Measurements from ENCODE around the gene TOMM70. TPM values are rescaled to one million over a fixed set of nuclear protein-coding genes. Genes with fewer than 3 reads are reported as not detected.
"Not testable (repeated sequence)": the region's sequence is repeated elsewhere in the genome, so short reads cannot be mapped to it uniquely, and the experiment has no call there.

The TOMM70 gene
- total and polyA plus RNA-seq, 2 of the 8 experiments (the other 6 are each of a cell fraction or from before 2014, with no cell fraction given) = 10.9 to 52.1 TPM

GRCh38 chr3:100338911-100339310 is 62.0 kb downstream of the TOMM70 start (continued):
- TF ChIP-seq POLR2AphosphoS5 (IDR thresholded peaks at IDR 0.05; ENCODE audit: low read depth, low read length) (no peak), TBP (IDR thresholded peaks at IDR 0.05; ENCODE audit: low read depth, low read length) (no peak), CBX5 (IDR thresholded peaks at IDR 0.05; ENCODE audit: low read depth, low read length) (no peak), ATF3 (IDR thresholded peaks at IDR 0.05; ENCODE audit: insufficient read depth, low read depth, low read length) (no peak), SUZ12 (IDR thresholded peaks at IDR 0.05; ENCODE audit: low read length) (no peak), BACH1 (IDR thresholded peaks at IDR 0.05; ENCODE audit: low read length) (no peak), RFX5 (IDR thresholded peaks at IDR 0.05; ENCODE audit: borderline replicate concordance, low read depth, low read length) (no peak)

GRCh38 chr3:100336229-100336628 is 64.7 kb downstream of the TOMM70 start:
- not testable (repeated sequence) for H2BK120ac ChIP-seq (replicated peaks; ENCODE audit: low read depth, low read length); H3K4me3 ChIP-seq (ENCODE audit: extremely low read depth in 1 of 4, insufficient read depth in 2 of 4, low read depth in 3 of 4, low read length in 4 of 4); H3K9me3 ChIP-seq (ENCODE audit: insufficient read depth in 2 of 2, low read depth in 1 of 2, low read length in 1 of 2); H4K91ac ChIP-seq (replicated peaks; ENCODE audit: insufficient read length, low read length); H3K27ac ChIP-seq (ENCODE audit: low read depth, low read length); H2BK15ac ChIP-seq (ENCODE audit: low read length); H3K79me2 ChIP-seq (ENCODE audit: control insufficient read depth in 1 of 2, insufficient read depth in 2 of 2, low read length in 2 of 2); H3K4ac ChIP-seq (replicated peaks; ENCODE audit: insufficient read length, low read depth, low read length); H3K23me2 ChIP-seq (ENCODE audit: low read depth, low read length); H3K79me1 ChIP-seq (ENCODE audit: low read depth, low read length); H2BK20ac ChIP-seq (ENCODE audit: low read length); H3K4me1 ChIP-seq (replicated peaks in 1 of 4; ENCODE audit: control insufficient read depth in 3 of 4, insufficient read depth in 4 of 4, low read length in 3 of 4); H3K4me2 ChIP-seq (ENCODE audit: insufficient read depth in 1 of 2, low read depth in 2 of 2, low read length in 2 of 2); DNase-seq (ENCODE audit: low read depth in 1 of 2, low spot score in 2 of 2); H4K8ac ChIP-seq (ENCODE audit: extremely low read depth, insufficient read depth, low read length); H3K18ac ChIP-seq (ENCODE audit: extremely low read depth, low read length); H3K27me3 ChIP-seq (replicated peaks in 1 of 4; ENCODE audit: control insufficient read depth in 3 of 4, extremely low read depth in 1 of 4, insufficient read depth in 3 of 4, low read length in 3 of 4); H2AFZ ChIP-seq (ENCODE audit: low read length); H2BK12ac ChIP-seq (ENCODE audit: low read depth, low read length); H4K5ac ChIP-seq (ENCODE audit: insufficient read length, low read depth, low read length); FAIRE-seq; H3K23ac ChIP-seq (ENCODE audit: insufficient read length); H4K20me1 ChIP-seq (replicated peaks in 1 of 2; ENCODE audit: control insufficient read depth in 1 of 2, insufficient read depth in 2 of 2, low read length in 2 of 2); H3K14ac ChIP-seq (ENCODE audit: insufficient read length); H3K36me3 ChIP-seq (ENCODE audit: control insufficient read depth in 2 of 4, insufficient read depth in 4 of 4, low read length in 3 of 4); H2BK5ac ChIP-seq (ENCODE audit: low read depth, low read length); H3K9ac ChIP-seq (replicated peaks in 1 of 4; ENCODE audit: extremely low read depth in 1 of 4, low read depth in 3 of 4, low read length in 3 of 4); H3K56ac ChIP-seq (replicated peaks; ENCODE audit: insufficient read length, low read depth, low read length)
- ChIA-PET POLR2A (ENCODE audit: partially characterized antibody) (interaction anchor here (1.3 to 3.4 kb wide), 4 partner anchors 26 to 347 kb away, joined by 3 to 23 read pairs (median 4); partner anchors contain the start of genes LNP1 and TOMM70), CTCF (ENCODE audit: partially characterized antibody) (interaction anchor here (0.7 to 1.3 kb wide), 2 partner anchors 19 to 127 kb away, joined by 3 read pairs; no protein-coding TSS in a partner anchor)
- WGBS, 2 experiments (ENCODE audit: extremely low coverage in 1 of 2, insufficient coverage in 1 of 2, insufficient read length in 1 of 2, insufficient replicate concordance in 2 of 2, low coverage in 1 of 2, low lambda C conversion rate in 2 of 2, missing lambda C conversion rate in 1 of 2) = 88% methylated on average over 9 of the region's 10 CpGs; no CpG with 5 or more reads in 1 of the 2 experiments
- H2AK5ac ChIP-seq (ENCODE audit: low read depth, low read length) = 0 out of 2 replicates have a peak overlapping the region, but pooled peaks have one; percentile 19

All from H1 (cell line).